ENCODE measurements around the gene LSM14A.

LSM14A gene

GRCh38 chr19:34277244-34277643 is 104.9 kb downstream of the LSM14A start:
- no peaks in the 10 kb centered on the region for H3F3A ChIP-seq (ENCODE audit: low read depth)
- H3K4me1 ChIP-seq (ENCODE audit: insufficient read depth, low read length, poor library complexity, severe bottlenecking): no peaks in the 10 kb centered on the region

DNA sequence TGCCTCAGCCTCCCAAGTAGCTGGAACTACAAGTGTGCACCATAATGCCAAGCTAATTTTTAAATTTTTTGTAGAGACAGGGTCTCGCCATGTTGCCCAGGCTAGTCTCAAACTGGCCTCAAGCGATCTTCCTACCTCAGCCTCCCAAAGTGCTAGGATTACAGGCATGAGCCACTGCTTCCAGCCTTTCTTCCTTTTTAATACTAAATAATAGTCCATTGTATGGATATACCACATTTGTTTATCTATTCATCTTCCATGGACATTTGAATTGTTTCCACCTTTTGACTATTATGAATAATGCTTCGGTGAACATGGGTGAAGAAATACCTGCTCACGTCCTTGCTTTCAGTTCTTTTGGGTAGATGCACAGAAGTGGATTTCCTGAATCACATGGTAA is 106.5 kb downstream of the LSM14A start:
- TF ChIP-seq CTCF (conservative IDR thresholded peaks at IDR 0.05; ENCODE audit: low read length) (no peak), EZH2phosphoT487 (IDR thresholded peaks at IDR 0.05; ENCODE audit: borderline replicate concordance) (no peak)
- H3K79me2 ChIP-seq (ENCODE audit: insufficient read depth, low read length): no peaks in the 10 kb centered on the region
- no peaks in the 10 kb centered on the region for H3K36me3 ChIP-seq (ENCODE audit: insufficient read depth, low read length)
- H3F3A ChIP-seq (ENCODE audit: low read depth): no peaks in the 10 kb centered on the region
- H3K9me3 ChIP-seq (ENCODE audit: insufficient read depth, low read depth, low read length): no peaks in the 10 kb centered on the region
- no peak overlapping the region for H3K4me3 ChIP-seq (ENCODE audit: low read length, poor library complexity, severe bottlenecking)
- H3K9me2 ChIP-seq (replicated peaks; ENCODE audit: low read depth, low read length): no peaks in the 10 kb centered on the region
- H3K4me1 ChIP-seq (ENCODE audit: insufficient read depth, low read length, poor library complexity, severe bottlenecking): no peaks in the 10 kb centered on the region
- H3K4me2 ChIP-seq (ENCODE audit: low read depth, low read length, poor library complexity, severe bottlenecking): no peak overlapping the region
- H3K9ac ChIP-seq (ENCODE audit: low read depth, low read length, poor library complexity, severe bottlenecking): no peak overlapping the region
- peaks cover 2% of the 10 kb centered on the region for H3K27me3 ChIP-seq (ENCODE audit: insufficient read depth, low read length, poor library complexity, severe bottlenecking)
- no peaks in the 10 kb centered on the region for H4K20me1 ChIP-seq (ENCODE audit: insufficient read depth, low read length, poor library complexity, severe bottlenecking)
- no peak overlapping the region for H2AFZ ChIP-seq (ENCODE audit: low read length)

More at GRCh38 chr19:34277244-34277643, 104.9 kb downstream of the LSM14A start:
- TF ChIP-seq EZH2phosphoT487 (IDR thresholded peaks at IDR 0.05; ENCODE audit: borderline replicate concordance) (no peak), CTCF (conservative IDR thresholded peaks at IDR 0.05; ENCODE audit: low read length) (no peak)
- Histone ChIP-seq H4K20me1 (ENCODE audit: insufficient read depth, low read length, poor library complexity, severe bottlenecking) (peaks cover 7% of the 10 kb centered on the region), H2AFZ (ENCODE audit: low read length) (no peak overlapping the region), H3K9ac (ENCODE audit: low read depth, low read length, poor library complexity, severe bottlenecking) (no peak overlapping the region), H3K36me3 (ENCODE audit: insufficient read depth, low read length) (no peaks in the 10 kb centered on the region), H3K79me2 (ENCODE audit: insufficient read depth, low read length) (no peaks in the 10 kb centered on the region), H3K4me3 (ENCODE audit: low read length, poor library complexity, severe bottlenecking) (no peak overlapping the region), H3K9me2 (replicated peaks; ENCODE audit: low read depth, low read length) (no peaks in the 10 kb centered on the region), H3K9me3 (ENCODE audit: insufficient read depth, low read depth, low read length) (no peaks in the 10 kb centered on the region), H3K4me2 (ENCODE audit: low read depth, low read length, poor library complexity, severe bottlenecking) (no peak overlapping the region), H3K27me3 (ENCODE audit: insufficient read depth, low read length, poor library complexity, severe bottlenecking) (peaks cover 12% of the 10 kb centered on the region)
